ENCODE data around the gene TNFAIP6. TPM values are rescaled to one million over a fixed set of nuclear protein-coding genes. Genes with fewer than 3 reads are reported as not detected.
"Not testable (repeated sequence)": the region's sequence is repeated elsewhere in the genome, so short reads cannot be mapped to it uniquely, and the experiment has no call there.

TNFAIP6 gene
- total RNA-seq (2014; rRNA removed; shearing (Covaris generic)) = 4.5 and 8.9 TPM in 2 replicates
- 10.2 and 10.7 TPM in 2 replicates for polyA plus RNA-seq (2016; fragmentation: Nextera tagmentation; extraction: Ambion mirVana)

DNA sequence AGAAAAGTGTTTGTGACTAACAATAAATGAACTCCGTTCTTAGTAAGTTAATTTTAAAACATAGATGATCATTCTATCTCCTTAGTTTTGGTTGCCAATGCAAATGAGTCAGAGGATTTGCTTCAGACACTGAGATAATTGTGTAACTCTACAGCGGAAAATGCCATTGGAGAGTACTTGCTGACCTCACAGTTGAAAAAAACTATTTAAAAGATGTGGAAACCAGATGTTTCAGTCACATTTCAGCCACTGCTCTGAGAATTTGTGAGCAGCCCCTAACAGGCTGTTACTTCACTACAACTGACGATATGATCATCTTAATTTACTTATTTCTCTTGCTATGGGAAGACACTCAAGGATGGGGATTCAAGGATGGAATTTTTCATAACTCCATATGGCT is at the start of gene TNFAIP6:
TSS of gene TNFAIP6 (plus strand) at position 234 of the 400 bp plus-strand sequence. CDS start at position 309, 75 bp downstream.
- peak; percentile 98 for DNase-seq
- Histone ChIP-seq H3K4me1 (ENCODE audit: insufficient read depth) (peaks cover 31% of the 10 kb centered on the region), H2AFZ (peak within 1 kb of the TSS; percentile 56), H3K36me3 (ENCODE audit: low read depth) (no peaks in the 10 kb centered on the region), H3K79me2 (ENCODE audit: insufficient read depth) (peaks cover 15% of the 10 kb centered on the region), H3K9me2 (ENCODE audit: insufficient read depth) (no peaks in the 10 kb centered on the region), H4K20me1 (ENCODE audit: insufficient read depth) (no peaks in the 10 kb centered on the region), H3K4me2 (ENCODE audit: unreplicated experiment) (peak within 1 kb of the TSS; percentile 81), H3K4me3 (peak within 1 kb of the TSS; percentile 68), H3K27ac (peak within 1 kb of the TSS; percentile 84), H3F3A (ENCODE audit: insufficient read depth) (peaks cover 9% of the 10 kb centered on the region; the same call in 1 of the 2 replicates), H3K9me3 (ENCODE audit: low read depth) (no peaks in the 10 kb centered on the region), H3K27me3 (replicated peaks; ENCODE audit: insufficient read depth) (no peaks in the 10 kb centered on the region), H3K9ac (peak within 1 kb of the TSS; percentile 77)
- in situ Hi-C loops (cut with MboI) = no loop called here
- TF ChIP-seq EZH2 (IDR thresholded peaks at IDR 0.05; ENCODE audit: insufficient read depth, poor library complexity, severe bottlenecking) (no peak), EZH2phosphoT487 (IDR thresholded peaks at IDR 0.05; ENCODE audit: insufficient read depth, low read depth) (no peak)
- 0% methylated on average over 3 of the region's 3 CpGs for WGBS, 2 experiments (ENCODE audit: low coverage in 1 of 2, low lambda C conversion rate in 2 of 2, missing lambda C conversion rate in 2 of 2)

- WGBS, 2 experiments (ENCODE audit: low coverage in 1 of 2, low lambda C conversion rate in 2 of 2, missing lambda C conversion rate in 2 of 2) = 92 to 95% methylated on average over 6 of the region's 6 CpGs
- H4K20me1 ChIP-seq (ENCODE audit: insufficient read depth); H3K9me3 ChIP-seq (ENCODE audit: low read depth); H2AFZ ChIP-seq; H3K36me3 ChIP-seq (ENCODE audit: low read depth); H3K4me2 ChIP-seq (ENCODE audit: unreplicated experiment); H3K9ac ChIP-seq; H3K79me2 ChIP-seq (ENCODE audit: insufficient read depth); H3K27ac ChIP-seq; H3F3A ChIP-seq (ENCODE audit: insufficient read depth); DNase-seq; H3K27me3 ChIP-seq (replicated peaks; ENCODE audit: insufficient read depth); in situ Hi-C loops (cut with MboI); H3K9me2 ChIP-seq (ENCODE audit: insufficient read depth); H3K4me3 ChIP-seq: not testable (repeated sequence)
- H3K4me1 ChIP-seq (ENCODE audit: insufficient read depth) = peaks cover 12% of the 10 kb centered on the region
Measured at GRCh38 chr2:151310313-151310712, 47.1 kb upstream of the TNFAIP6 start.

- H2AFZ ChIP-seq; H3K9me2 ChIP-seq (ENCODE audit: insufficient read depth); H3K27me3 ChIP-seq (replicated peaks; ENCODE audit: insufficient read depth); H3K79me2 ChIP-seq (ENCODE audit: insufficient read depth); H3K27ac ChIP-seq; H3K9ac ChIP-seq; H3F3A ChIP-seq (ENCODE audit: insufficient read depth); in situ Hi-C loops (cut with MboI); H4K20me1 ChIP-seq (ENCODE audit: insufficient read depth); H3K4me3 ChIP-seq; DNase-seq; H3K36me3 ChIP-seq (ENCODE audit: low read depth); H3K4me2 ChIP-seq (ENCODE audit: unreplicated experiment); H3K9me3 ChIP-seq (ENCODE audit: low read depth): not testable (repeated sequence)
- WGBS, 2 experiments (ENCODE audit: low coverage in 1 of 2, low lambda C conversion rate in 2 of 2, missing lambda C conversion rate in 2 of 2) = 84 to 89% methylated on average over 6 of the region's 6 CpGs
- H3K4me1 ChIP-seq (ENCODE audit: insufficient read depth) = peaks cover 15% of the 10 kb centered on the region
Measured at GRCh38 chr2:151312440-151312839, 45.0 kb upstream of the TNFAIP6 start.

- 6 to 9% methylated on average over 7 of the region's 7 CpGs for WGBS, 2 experiments (ENCODE audit: low coverage in 1 of 2, low lambda C conversion rate in 2 of 2, missing lambda C conversion rate in 2 of 2)
- Histone ChIP-seq H3K27me3 (replicated peaks; ENCODE audit: insufficient read depth) (no peaks in the 10 kb centered on the region), H3K9me2 (ENCODE audit: insufficient read depth) (no peaks in the 10 kb centered on the region), H3K9ac (peak overlapping the region; percentile 67), H3K36me3 (ENCODE audit: low read depth) (no peaks in the 10 kb centered on the region), H3K4me1 (ENCODE audit: insufficient read depth) (peaks cover 15% of the 10 kb centered on the region), H4K20me1 (ENCODE audit: insufficient read depth) (no peaks in the 10 kb centered on the region), H3K4me3 (peak overlapping the region; percentile 7), H3F3A (ENCODE audit: insufficient read depth) (no peaks in the 10 kb centered on the region), H2AFZ (peak overlapping the region; percentile 78), H3K79me2 (ENCODE audit: insufficient read depth) (no peaks in the 10 kb centered on the region), H3K27ac (peak overlapping the region; percentile 69), H3K4me2 (ENCODE audit: unreplicated experiment) (peak overlapping the region; percentile 74), H3K9me3 (ENCODE audit: low read depth) (no peaks in the 10 kb centered on the region)
- in situ Hi-C loops (cut with MboI) = no loop called here
- DNase-seq = peak; percentile 83
- no peak for TF ChIP-seq EZH2phosphoT487 (IDR thresholded peaks at IDR 0.05; ENCODE audit: insufficient read depth, low read depth)
- no peak for TF ChIP-seq EZH2 (IDR thresholded peaks at IDR 0.05; ENCODE audit: insufficient read depth, poor library complexity, severe bottlenecking)
Measured at GRCh38 chr2:151315381-151315903, 42.0 kb upstream of the TNFAIP6 start.

GRCh38 chr2:151325581-151326095 is 31.8 kb upstream of the TNFAIP6 start:
- Histone ChIP-seq H3K4me3 (no peak overlapping the region), H3K27ac (no peak overlapping the region), H3K9me2 (ENCODE audit: insufficient read depth) (no peaks in the 10 kb centered on the region), H2AFZ (no peak overlapping the region), H3K4me2 (ENCODE audit: unreplicated experiment) (no peak overlapping the region), H3K36me3 (ENCODE audit: low read depth) (no peaks in the 10 kb centered on the region), H3F3A (ENCODE audit: insufficient read depth) (0 out of 2 replicates have a peak, but pooled peaks cover 4% of the 10 kb centered on the region), H3K9me3 (ENCODE audit: low read depth) (no peaks in the 10 kb centered on the region), H3K79me2 (ENCODE audit: insufficient read depth) (no peaks in the 10 kb centered on the region), H4K20me1 (ENCODE audit: insufficient read depth) (no peaks in the 10 kb centered on the region), H3K9ac (no peak overlapping the region), H3K27me3 (replicated peaks; ENCODE audit: insufficient read depth) (no peaks in the 10 kb centered on the region), H3K4me1 (ENCODE audit: insufficient read depth) (no peaks in the 10 kb centered on the region)
- TF ChIP-seq EZH2phosphoT487 (IDR thresholded peaks at IDR 0.05; ENCODE audit: insufficient read depth, low read depth) = no peak
- no peak for TF ChIP-seq EZH2 (IDR thresholded peaks at IDR 0.05; ENCODE audit: insufficient read depth, poor library complexity, severe bottlenecking)
- DNase-seq = no peak
- 82 to 87% methylated on average over 4 of the region's 4 CpGs for WGBS, 2 experiments (ENCODE audit: low coverage in 1 of 2, low lambda C conversion rate in 2 of 2, missing lambda C conversion rate in 2 of 2)
- in situ Hi-C loops (cut with MboI) = no loop called here

Measured in GM23248 (cell line).